Measurements from ENCODE around the gene MAGEA10.
"Not testable (repeated sequence)": the region's sequence is repeated elsewhere in the genome, so short reads cannot be mapped to it uniquely, and the experiment has no call there.

The MAGEA10 gene

DNA sequence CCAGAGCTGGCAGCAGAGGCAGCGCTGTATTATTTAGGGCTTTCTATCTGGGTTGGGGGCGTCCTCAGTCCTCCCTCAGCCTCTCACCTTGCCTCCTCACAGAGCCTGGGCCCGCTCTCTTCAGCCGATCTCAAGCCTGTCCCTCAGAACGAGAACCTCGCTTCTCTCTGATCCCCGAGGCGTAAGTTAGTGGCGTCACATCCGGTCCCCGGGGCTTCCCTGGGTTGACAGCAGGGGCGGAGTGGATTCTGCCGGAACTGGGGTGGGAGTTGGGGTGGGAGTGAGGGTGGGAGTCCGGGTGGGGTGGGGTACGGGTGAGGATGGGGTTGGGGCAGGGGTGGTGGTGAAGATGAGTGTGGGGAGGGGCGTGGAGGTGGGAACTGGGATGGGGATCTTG lies at the start of gene MAGEA10:
Gene MAGEA10 (minus strand): TSS at position 190 of the 397 bp plus-strand sequence. CDS start 2,957 bp downstream, outside the sequence.
- DNase-seq (ENCODE audit: low read depth): no peak
- H3K4me3 ChIP-seq (ENCODE audit: low read depth, low read length): peak within 1 kb of the TSS; percentile 45
- TF ChIP-seq, protein P1, sequence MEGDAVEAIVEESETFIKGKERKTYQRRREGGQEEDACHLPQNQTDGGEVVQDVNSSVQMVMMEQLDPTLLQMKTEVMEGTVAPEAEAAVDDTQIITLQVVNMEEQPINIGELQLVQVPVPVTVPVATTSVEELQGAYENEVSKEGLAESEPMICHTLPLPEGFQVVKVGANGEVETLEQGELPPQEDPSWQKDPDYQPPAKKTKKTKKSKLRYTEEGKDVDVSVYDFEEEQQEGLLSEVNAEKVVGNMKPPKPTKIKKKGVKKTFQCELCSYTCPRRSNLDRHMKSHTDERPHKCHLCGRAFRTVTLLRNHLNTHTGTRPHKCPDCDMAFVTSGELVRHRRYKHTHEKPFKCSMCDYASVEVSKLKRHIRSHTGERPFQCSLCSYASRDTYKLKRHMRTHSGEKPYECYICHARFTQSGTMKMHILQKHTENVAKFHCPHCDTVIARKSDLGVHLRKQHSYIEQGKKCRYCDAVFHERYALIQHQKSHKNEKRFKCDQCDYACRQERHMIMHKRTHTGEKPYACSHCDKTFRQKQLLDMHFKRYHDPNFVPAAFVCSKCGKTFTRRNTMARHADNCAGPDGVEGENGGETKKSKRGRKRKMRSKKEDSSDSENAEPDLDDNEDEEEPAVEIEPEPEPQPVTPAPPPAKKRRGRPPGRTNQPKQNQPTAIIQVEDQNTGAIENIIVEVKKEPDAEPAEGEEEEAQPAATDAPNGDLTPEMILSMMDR (IDR thresholded peaks at IDR 0.05; ENCODE audit: control insufficient read depth, extremely low read depth, insufficient read depth): no peak

- TF ChIP-seq, protein P1 (IDR thresholded peaks at IDR 0.05; ENCODE audit: control insufficient read depth, extremely low read depth, insufficient read depth): no peak
- H3K4me3 ChIP-seq (ENCODE audit: low read depth, low read length): no peak overlapping the region
- no peak for DNase-seq (ENCODE audit: low read depth)
Observed at GRCh38 chrX:152177497-152178269, 39.3 kb upstream of the MAGEA10 start.

- no peak overlapping the region for H3K4me3 ChIP-seq (ENCODE audit: low read depth, low read length)
- TF ChIP-seq, protein P1 (IDR thresholded peaks at IDR 0.05; ENCODE audit: control insufficient read depth, extremely low read depth, insufficient read depth): no peak
- no peak for DNase-seq (ENCODE audit: low read depth)
Observed at GRCh38 chrX:152177052-152177451, 38.7 kb upstream of the MAGEA10 start.

GRCh38 chrX:152175892-152176291 lies 37.5 kb upstream of the MAGEA10 start:
- not testable (repeated sequence) for DNase-seq (ENCODE audit: low read depth); H3K4me3 ChIP-seq (ENCODE audit: low read depth, low read length)

DNA sequence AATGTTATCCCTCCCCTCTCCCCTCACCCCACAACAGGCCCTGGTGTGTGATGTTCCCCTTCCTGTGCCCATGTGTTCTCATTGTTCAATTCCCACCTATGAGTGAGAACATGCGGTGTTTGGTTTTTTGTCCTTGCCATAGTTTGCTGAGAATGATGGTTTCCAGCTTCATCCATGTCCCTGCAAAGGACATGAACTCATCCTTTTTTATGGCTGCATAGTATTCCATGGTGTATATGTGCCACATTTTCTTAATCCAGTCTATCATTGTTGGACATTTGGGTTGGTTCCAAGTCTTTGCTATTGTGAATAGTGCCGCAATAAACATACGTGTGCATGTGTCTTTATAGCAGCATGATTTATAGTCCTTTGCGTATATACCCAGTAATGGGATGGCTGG lies 35.5 kb upstream of the MAGEA10 start:
- H3K4me3 ChIP-seq (ENCODE audit: low read depth, low read length); DNase-seq (ENCODE audit: low read depth): not testable (repeated sequence)

DNA sequence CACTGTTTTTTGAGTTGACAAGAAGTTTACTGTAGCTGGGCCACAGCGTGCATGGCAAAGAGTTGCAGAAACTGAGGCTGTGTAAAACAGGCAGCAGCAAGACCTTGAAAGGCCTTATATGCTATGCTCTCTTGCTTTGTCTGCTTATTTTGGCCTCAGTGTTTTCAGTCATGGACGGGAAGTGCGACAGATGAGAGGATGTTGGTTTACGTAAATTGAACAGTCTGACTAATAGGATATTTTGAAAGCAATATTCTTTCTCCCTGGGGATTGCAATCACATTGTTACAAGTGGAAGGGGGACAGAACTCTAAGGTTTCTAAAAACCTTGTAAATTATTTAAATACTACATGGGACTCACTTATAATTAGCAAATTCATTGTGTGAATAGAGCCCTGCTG lies 32.2 kb upstream of the MAGEA10 start:
- TF ChIP-seq, protein P1 (IDR thresholded peaks at IDR 0.05; ENCODE audit: control insufficient read depth, extremely low read depth, insufficient read depth): no peak
- no peak overlapping the region for H3K4me3 ChIP-seq (ENCODE audit: low read depth, low read length)
- DNase-seq (ENCODE audit: low read depth): no peak

- DNase-seq (ENCODE audit: low read depth): no peak
- no peak overlapping the region for H3K4me3 ChIP-seq (ENCODE audit: low read depth, low read length)
- TF ChIP-seq, protein P1 (IDR thresholded peaks at IDR 0.05; ENCODE audit: control insufficient read depth, extremely low read depth, insufficient read depth): no peak
Observed at GRCh38 chrX:152165033-152165743, 26.8 kb upstream of the MAGEA10 start.

- H3K4me3 ChIP-seq (ENCODE audit: low read depth, low read length): no peak overlapping the region
- TF ChIP-seq, protein P1 (IDR thresholded peaks at IDR 0.05; ENCODE audit: control insufficient read depth, extremely low read depth, insufficient read depth): no peak
- no peak for DNase-seq (ENCODE audit: low read depth)
Observed at GRCh38 chrX:152157042-152157441, 18.7 kb upstream of the MAGEA10 start.
